K562 (cell line): Measurements from ENCODE around the gene THOC3.
"Not testable (repeated sequence)": the region's sequence is repeated elsewhere in the genome, so short reads cannot be mapped to it uniquely, and the experiment has no call there.

ENCODE experiments used
- CTCF ChIP-seq, 3 experiments: IDR thresholded peaks in 2 of 3; conservative IDR thresholded peaks in 1 of 3; 2 replicates each; pipeline ENCODE4 v1.5.1; 2011 to 2012; ENCODE audit warnings: low read length in 3 of 3, mild to moderate bottlenecking in 3 of 3, control low read depth in 2 of 3, improper control_type of control experiment in 1 of 3, inconsistent platforms in 1 of 3, low read depth in 1 of 3, mixed read lengths in 1 of 3, moderate library complexity in 1 of 3; ENCODE audit not compliant: insufficient read depth in 2 of 3
- EP300 ChIP-seq: IDR thresholded peaks from 2 replicates; pipeline ENCODE4 v1.6.1; 2012; ENCODE audit warnings: low read length, improper control_type of control experiment
- FOXA1 ChIP-seq: fragments of 450-650 bp; IDR thresholded peaks from 2 replicates; pipeline ENCODE4 v1.6.1; 2016; ENCODE audit warnings: mild to moderate bottlenecking, borderline replicate concordance
- MYC ChIP-seq, 2 experiments: fragments of 250-450 bp in 1 of 2; sonication (Bioruptor Pico) in 1 of 2; IDR thresholded peaks; 2 replicates each; pipeline versions ENCODE4 v1.5.1 to v1.6.1; 2012 to 2021; ENCODE audit warnings: low read depth in 2 of 2, borderline replicate concordance in 1 of 2, improper control_type of control experiment in 1 of 2, low read length in 1 of 2, mild to moderate bottlenecking in 1 of 2, moderate library complexity in 1 of 2
- PRDM10 ChIP-seq: fragments of 450-650 bp; IDR thresholded peaks from 2 replicates; pipeline ENCODE4 v1.6.1; 2018; ENCODE audit not compliant: partially characterized antibody

- TF ChIP-seq CTCF (IDR thresholded peaks at IDR 0.05 in 2 of 3, conservative IDR thresholded peaks at IDR 0.05 in 1 of 3; ENCODE audit: insufficient read depth in 2 of 3, low read depth in 1 of 3, low read length in 3 of 3); PRDM10; FOXA1; MYC (IDR thresholded peaks at IDR 0.05; ENCODE audit: low read depth, low read length); MYC (CRISPR knock-in tag; IDR thresholded peaks at IDR 0.05; ENCODE audit: borderline replicate concordance, low read depth); EP300: not testable (repeated sequence)
Measured at GRCh38 chr5:175913835-175914672, 54.1 kb downstream of the THOC3 start.
